HG03159 (cell line): ENCODE data around the gene FBF1.
A peak's percentile ranks its signal among the peaks of the same experiment; 100 is the strongest.
"Not testable (repeated sequence)": the region's sequence is repeated elsewhere in the genome, so short reads cannot be mapped to it uniquely, and the experiment has no call there.

Experiments
- ATAC-seq: cut with Tn5 transposase; IDR thresholded peaks from one replicate; pipeline ENCODE4 v1.9.1; 2021; ENCODE audit warnings: mild to moderate bottlenecking, moderate library complexity; ENCODE audit not compliant: unreplicated experiment

Gene FBF1, protein sequence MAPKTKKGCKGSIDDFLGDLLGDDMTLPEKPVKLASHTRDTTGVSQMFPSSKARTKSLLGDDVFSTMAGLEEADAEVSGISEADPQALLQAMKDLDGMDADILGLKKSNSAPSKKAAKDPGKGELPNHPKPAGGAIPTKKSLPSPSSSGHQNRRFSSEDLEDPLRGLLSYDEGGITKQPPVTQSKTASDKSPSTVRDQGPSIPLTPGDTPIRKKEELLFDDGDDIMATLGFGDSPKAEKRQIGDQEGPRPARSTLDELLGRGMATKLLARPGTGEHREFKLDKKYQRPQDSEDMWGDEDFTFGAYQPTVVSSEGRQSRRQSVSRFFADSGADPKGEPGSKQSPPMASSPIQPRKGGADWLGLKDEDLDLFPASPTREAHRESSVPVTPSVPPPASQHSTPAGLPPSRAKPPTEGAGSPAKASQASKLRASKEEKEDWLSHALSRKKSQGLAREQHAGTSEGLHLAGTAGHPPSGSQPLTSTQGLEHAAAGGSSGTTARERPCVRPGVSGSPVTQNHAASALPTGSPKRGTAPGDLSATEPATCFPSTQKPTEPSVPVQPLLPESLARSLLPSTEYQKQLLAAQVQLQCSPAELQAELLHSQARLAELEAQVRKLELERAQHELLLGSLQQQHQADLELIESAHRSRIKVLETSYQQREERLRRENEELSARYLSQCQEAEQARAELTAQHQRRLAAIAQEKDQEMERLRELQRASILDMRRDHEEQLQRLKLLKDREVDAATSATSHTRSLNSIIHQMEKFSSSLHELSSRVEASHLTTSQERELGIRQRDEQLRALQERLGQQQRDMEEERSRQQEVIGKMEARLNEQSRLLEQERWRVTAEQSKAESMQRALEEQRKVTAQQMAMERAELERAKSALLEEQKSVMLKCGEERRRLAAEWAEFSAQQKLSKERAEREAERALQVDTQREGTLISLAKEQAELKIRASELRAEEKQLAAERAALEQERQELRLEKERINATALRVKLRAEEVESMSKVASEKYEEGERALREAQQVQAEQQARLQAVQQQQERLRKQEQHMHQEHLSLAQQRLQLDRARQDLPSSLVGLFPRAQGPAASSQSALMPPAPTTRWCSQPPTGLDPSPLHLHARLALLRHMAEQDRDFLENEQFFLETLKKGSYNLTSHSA

DNA sequence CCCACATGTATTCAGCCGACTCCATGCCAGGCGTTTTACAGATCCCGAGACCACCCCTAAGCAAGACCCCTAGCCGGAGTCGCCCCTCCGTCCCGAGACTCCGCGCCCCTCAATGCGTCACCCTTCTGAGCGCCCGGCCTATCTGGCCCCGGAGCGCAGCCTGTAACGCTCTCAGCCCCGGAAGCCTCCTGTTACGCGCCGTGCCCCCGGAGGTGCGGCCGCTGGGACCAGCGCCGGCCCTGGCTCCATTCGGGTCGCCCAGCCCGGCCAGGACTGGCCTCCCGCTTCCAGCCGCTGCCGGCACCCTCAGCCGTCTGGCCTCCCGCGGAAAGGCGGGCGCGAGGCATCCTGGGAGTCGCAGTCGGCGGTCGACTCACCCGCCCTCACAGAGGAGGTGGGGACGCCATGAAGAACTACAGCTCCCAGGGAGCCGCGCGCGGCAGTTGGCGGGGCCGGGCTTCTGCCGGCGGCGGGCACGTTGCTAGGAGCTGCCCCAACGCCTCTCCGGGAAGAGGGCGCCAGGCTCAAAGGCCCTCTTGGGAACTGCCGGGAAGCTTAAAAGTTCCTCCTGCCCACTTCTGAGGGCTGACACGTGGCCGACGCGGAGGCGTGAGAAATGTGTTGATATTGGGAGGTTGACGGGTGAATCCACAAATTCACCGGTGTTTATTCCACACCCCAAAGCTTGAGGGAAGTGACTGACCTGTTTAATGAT, at the start of gene FBF1:
FBF1 (minus strand) TSS at position 316 of the 715 bp plus-strand sequence. CDS start 2,893 bp downstream, outside the sequence.
- peak; percentile 87 for ATAC-seq

GRCh38 chr17:75987041-75987440, 46.2 kb upstream of the FBF1 start:
- ATAC-seq, result no peak

- no peak for ATAC-seq
Measured at GRCh38 chr17:75985986-75986385, 45.1 kb upstream of the FBF1 start.

DNA sequence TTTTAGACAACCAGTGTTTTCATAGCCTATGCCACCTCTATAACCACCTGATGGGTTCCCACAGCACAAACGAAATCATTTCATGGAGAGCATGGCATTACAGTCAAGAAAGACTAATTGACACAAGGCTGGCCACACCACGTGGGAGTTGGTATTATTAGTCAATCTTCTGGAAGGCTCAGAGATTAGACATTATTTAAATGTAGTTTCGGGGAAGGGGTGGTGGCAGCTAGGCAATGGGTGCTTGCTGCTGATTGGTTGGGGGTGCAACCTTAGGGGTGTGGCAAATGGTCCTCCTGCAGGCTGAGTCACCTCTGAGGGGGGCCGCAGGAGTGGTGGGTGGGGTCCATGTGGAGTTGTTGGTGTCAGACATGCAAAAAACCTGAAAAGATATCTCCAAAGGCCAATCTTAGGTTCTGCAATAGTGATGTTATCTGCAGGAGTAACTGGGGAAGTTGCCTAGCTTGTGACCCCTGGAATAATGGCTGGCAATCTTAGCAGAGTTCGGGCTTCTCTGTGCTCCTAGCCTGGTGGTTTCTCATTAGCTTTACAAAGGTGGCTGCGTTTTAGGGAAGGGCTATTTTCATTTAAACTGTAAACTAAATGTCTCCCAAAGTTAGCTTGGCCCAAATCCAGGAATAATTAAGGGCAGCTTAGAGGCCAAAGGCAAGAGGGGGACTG, 42.8 kb upstream of the FBF1 start:
- ATAC-seq, result no peak

DNA sequence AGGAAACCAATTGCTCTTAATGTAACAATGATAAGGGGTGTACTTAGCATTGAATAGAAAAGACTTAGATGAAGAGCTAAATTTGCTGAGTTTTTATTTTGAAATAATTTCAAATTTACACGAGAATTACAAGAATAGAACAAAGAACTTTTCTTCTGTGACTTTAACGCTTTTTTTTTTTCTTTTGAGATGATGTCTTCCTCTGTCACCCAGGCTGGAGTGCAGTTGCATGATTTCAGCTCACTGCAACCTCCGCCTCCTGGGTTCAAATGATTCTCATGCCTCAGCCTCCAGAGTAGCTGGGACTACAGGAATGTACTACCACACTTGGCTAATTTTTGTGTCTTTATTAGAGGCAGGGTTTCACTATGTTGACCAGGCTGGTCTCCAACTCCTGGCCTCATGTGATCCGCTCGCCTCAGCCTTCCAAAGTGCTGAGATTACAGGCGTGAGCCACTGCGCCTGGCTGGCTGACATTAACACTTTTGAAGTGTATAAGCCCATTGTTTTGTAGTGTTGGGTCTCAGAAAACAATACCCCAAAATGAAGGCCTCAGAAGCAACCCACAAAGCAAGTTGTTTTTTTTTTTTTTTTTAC, 40.3 kb upstream of the FBF1 start:
- no peak for ATAC-seq

DNA sequence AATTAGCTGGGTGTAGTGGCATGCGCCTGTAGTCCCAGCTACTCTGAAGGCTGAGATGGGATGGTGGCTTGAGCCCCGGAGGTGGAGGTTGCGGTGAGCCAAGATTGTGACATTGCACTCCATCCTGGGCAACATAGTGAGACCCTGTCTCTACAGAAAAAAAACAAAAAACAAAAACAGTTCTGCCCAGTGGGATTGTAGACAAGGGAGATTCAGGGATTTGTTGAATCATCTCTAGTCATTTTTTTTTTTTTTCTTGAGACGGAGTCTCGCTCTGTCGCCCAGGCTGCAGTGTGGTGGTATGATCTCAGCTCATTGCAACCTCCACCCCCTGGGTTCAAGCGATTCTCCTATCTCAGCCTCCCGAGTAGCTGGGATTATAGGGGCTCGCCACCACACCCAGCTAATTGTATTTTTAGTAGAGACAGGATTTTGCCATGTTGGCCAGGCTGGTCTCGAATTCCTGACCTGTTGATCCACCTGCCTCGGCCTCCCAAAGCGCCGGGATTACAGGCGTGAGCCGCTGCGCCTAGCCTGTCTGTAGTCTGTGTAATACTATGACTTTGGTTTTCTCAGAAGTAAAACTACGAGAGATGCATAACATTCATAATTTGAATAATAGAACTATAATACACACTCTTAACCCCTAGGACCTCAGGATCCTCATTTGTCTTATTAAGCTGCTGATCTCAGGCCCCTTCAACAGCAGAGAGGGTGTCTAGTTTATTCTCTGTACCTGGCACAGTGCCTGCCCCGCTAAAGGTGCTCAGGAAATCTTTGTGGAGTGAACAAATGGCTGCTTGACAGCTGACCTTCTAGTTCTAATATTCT, 39.6 kb upstream of the FBF1 start:
- ATAC-seq, result no peak

DNA sequence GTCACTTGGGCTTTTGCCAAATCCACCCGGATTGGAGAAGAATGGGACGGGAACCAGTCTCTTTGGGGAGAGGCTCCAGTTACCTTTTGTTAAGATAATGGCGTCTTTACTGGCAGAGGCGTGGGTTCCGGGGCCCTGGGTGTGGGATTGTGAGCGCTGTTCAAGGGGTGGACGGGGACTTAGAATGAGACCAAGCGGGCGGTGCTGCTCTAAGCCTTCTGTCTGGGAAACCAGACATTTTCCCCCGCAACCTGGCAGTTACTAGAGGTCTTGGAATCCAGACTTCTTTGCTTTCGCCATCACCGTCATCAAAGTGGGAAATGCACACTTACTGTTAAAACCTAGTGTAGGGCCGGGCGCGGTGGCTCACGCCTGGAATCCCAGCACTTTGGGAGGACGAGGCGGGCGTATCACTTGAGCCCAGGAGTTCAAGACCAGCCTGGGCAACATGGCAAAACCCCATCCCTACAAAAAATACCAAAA, 38.9 kb upstream of the FBF1 start:
- peak; percentile 9 for ATAC-seq

GRCh38 chr17:75978938-75979704, 38.3 kb upstream of the FBF1 start, which contains the start of the genes ACOX1 and TEN1:
Gene ACOX1 (minus strand): TSS chr17:75979166. CDS start chr17:75979073, 93 bp downstream.
Gene TEN1 (plus strand): TSS chr17:75979240. CDS start chr17:75986193, 6,953 bp downstream.
- peak; percentile 86 for ATAC-seq

- no peak for ATAC-seq
Measured at GRCh38 chr17:75976175-75976848, 35.5 kb upstream of the FBF1 start.

GRCh38 chr17:75975757-75976174, 34.9 kb upstream of the FBF1 start:
- no peak for ATAC-seq

DNA sequence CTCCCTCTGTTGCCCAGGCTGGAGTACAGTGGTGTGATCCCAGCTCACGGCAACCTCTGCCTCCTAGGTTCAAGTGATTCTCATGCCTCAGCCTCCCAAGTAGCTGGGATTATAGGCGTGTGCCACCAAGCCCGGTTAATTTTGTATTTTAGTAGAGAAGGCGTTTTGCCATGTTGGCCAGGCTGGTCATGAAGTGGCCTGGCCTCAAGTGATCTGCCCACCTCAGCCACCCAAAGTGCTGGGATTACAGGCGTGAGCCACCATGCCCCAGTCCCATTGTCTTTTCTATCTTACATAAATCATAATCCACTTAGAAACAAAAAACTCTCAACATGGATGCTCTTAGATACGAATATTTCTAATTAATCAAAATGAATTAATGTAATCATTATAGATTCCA, 34.3 kb upstream of the FBF1 start:
- ATAC-seq, result not testable (repeated sequence)

GRCh38 chr17:75970626-75971025, 29.8 kb upstream of the FBF1 start:
- no peak for ATAC-seq

DNA sequence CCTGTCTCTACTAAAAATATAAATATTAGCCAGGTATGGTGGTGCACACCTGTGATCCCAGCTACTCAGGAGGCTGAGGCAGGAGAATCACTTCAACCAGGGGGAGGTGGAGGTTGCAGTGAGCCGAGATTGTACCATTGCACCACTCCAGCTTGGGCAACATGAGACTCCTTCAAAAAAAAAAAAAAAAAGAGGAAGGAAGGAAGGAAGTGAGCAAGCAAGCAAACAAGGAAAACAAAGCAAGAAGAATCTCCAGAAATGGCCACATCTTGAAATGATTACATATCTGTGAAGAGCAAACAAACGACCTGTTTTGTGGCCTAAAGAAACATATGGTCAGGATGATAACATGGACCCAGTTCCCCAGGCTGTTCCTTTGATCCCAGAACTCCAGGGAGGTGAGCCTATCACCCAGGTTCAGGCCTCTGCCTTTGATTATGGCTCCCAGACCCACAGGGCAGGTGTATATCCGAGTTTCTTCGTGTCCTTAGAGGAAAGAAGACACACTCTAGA, 29.2 kb upstream of the FBF1 start:
- ATAC-seq, result no peak

DNA sequence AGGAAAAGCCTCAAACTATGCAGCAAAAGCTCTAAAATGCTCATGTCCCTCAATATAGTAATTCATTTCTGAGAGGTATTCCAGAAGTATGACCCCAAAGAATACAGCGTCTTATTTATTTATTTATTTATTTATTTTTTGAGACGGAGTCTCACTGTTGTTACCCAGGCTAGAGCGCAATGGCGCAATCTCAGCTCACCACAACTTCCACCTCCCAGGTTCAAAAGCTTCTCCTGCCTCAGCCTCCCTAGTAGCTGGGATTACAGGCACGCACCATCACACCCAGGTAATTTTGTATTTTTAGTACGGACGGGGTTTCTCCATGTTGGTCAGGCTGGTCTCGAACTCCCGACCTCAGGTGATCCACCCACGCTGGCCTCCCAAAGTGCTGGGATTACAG, 28.2 kb upstream of the FBF1 start:
- not testable (repeated sequence) for ATAC-seq

DNA sequence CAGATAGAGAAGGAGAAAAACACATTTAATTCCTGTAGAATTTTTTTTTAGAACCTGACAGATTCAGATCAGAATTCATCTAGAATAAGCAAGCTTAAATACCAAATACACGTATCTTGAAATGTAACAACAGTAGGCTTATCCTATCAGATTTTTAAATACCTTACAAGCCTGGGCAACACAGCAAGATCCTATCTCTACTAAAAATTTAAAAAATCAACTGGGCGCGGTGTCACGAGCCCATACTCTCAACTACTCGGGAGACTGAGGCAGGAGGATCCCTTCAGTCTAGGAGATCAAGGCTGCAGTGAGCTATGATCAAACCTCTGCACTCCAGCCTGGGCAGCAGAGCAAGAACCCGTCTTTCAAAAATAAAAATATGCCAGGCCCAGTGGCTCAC, 24.6 kb upstream of the FBF1 start:
- no peak for ATAC-seq

DNA sequence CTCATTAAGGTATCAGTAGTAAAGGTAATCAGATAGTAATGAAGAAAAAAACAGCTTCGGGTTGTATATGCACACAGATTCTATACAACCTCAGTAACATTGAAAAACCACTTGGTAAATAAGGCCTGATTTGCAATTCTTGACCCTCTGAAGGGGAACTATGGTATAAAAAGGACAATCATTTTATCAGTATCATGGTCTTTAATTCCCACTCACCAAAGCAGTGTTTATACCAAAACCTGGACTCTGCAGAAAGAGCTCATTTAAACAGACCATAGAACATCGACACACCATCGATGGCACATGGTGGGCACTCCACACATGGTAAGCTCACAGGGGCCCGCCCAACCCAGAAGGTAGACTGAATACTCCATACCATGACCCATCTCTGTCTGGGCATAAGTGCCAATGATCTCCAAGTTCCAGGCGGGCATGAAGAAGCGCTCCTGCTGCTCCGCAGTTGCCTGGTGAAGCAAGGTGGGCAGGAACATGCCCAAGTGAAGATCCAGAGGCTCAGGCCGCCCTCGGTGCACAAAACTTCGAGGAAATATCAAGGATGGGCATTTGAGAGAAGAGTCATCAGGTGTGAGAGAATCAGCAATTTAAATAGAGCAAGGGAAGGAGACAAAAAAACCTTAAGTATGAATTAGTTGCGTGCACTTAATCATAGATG, 19.1 kb upstream of the FBF1 start:
- ATAC-seq, result no peak
